ENCODE results near the gene CD82. TPM values are rescaled to one million over a fixed set of nuclear protein-coding genes. Genes with fewer than 3 reads are reported as not detected.

Gene CD82
- total RNA-seq, 2 experiments from 2014 or later: 1.2 to 6.4 TPM

DNA sequence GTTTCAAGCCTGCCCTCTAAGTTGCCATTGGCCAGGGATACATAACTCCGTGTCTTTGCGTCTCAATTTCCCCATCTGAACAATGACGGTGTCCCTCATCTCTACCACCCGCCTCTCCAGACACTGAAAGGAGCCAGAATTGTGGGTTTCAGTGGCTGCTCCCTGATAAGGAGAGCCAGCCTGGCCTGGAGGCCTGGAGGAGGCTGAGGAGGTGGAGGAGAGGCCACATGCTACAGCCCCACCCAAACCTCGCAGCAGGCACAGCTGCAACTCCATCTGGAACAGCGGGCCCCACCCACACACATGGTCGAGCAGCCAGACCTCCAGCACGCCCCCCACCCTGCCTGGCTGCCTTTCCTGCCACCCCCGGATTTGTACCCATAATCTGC is 34.4 kb upstream of the CD82 start:
- no peak overlapping the region for H3K4me2 ChIP-seq (ENCODE audit: low read length)
- no peaks in the 10 kb centered on the region for H3K9me2 ChIP-seq (ENCODE audit: insufficient read depth, low read length)
- H3K27ac ChIP-seq (ENCODE audit: low read depth, low read length, poor library complexity, severe bottlenecking): no peak overlapping the region
- no TSS peak for BruUV-seq (replicated peaks)
- TF ChIP-seq EZH2phosphoT487 (IDR thresholded peaks at IDR 0.05; ENCODE audit: borderline replicate concordance, low read depth, low read length): no peak
- TF ChIP-seq, protein P1, sequence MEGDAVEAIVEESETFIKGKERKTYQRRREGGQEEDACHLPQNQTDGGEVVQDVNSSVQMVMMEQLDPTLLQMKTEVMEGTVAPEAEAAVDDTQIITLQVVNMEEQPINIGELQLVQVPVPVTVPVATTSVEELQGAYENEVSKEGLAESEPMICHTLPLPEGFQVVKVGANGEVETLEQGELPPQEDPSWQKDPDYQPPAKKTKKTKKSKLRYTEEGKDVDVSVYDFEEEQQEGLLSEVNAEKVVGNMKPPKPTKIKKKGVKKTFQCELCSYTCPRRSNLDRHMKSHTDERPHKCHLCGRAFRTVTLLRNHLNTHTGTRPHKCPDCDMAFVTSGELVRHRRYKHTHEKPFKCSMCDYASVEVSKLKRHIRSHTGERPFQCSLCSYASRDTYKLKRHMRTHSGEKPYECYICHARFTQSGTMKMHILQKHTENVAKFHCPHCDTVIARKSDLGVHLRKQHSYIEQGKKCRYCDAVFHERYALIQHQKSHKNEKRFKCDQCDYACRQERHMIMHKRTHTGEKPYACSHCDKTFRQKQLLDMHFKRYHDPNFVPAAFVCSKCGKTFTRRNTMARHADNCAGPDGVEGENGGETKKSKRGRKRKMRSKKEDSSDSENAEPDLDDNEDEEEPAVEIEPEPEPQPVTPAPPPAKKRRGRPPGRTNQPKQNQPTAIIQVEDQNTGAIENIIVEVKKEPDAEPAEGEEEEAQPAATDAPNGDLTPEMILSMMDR (conservative IDR thresholded peaks at IDR 0.05; ENCODE audit: low read length): no peak
- H3K36me3 ChIP-seq (ENCODE audit: insufficient read depth, low read length): no peaks in the 10 kb centered on the region
- ChIA-PET POLR2A (no interaction called here), CTCF (ENCODE audit: unreplicated experiment) (no interaction called here)
- H4K20me1 ChIP-seq (ENCODE audit: insufficient read depth, low read length): no peaks in the 10 kb centered on the region
- no peaks in the 10 kb centered on the region for H3K4me1 ChIP-seq (ENCODE audit: insufficient read depth, low read length, poor library complexity, severe bottlenecking)
- no peak overlapping the region for H2AFZ ChIP-seq (ENCODE audit: low read length)
- DNase-seq (ENCODE audit: low spot score): no peak
- H3K4me3 ChIP-seq (ENCODE audit: low read depth, low read length, poor library complexity, severe bottlenecking): no peak overlapping the region
- no peaks in the 10 kb centered on the region for H3K9me3 ChIP-seq (ENCODE audit: low read length)
- no peaks in the 10 kb centered on the region for H3K79me2 ChIP-seq (ENCODE audit: insufficient read depth, low read depth, low read length)
- intact Hi-C loops (cut with micrococcal nuclease; ENCODE audit: unreplicated experiment): no loop called here

DNA sequence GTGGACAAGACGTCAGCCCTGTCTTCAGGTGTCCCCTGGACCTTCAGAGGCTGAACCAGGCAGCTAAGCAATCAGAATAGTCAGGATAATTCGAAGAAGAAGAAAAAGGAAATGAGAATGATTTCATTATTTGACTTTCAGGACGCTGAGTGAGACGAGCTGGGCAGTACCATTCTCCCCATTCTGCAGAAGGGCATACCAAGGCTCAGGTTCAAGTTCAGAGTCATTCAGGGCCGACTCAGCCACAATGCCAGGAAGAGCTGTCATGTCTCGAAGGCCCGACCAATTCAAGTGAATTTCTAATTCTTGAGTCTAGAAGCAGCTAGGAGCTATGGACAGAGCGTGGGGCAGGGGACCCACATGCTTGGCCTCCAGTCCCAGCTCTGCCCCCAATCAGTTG is 33.8 kb upstream of the CD82 start:
- no peak for DNase-seq (ENCODE audit: low spot score)
- TF ChIP-seq EZH2phosphoT487 (IDR thresholded peaks at IDR 0.05; ENCODE audit: borderline replicate concordance, low read depth, low read length): no peak
- TF ChIP-seq, protein P1 (conservative IDR thresholded peaks at IDR 0.05; ENCODE audit: low read length): no peak
- Histone ChIP-seq H3K9me2 (ENCODE audit: insufficient read depth, low read length) (no peaks in the 10 kb centered on the region), H3K4me2 (ENCODE audit: low read length) (no peak overlapping the region), H2AFZ (ENCODE audit: low read length) (no peak overlapping the region), H3K36me3 (ENCODE audit: insufficient read depth, low read length) (no peaks in the 10 kb centered on the region), H3K9me3 (ENCODE audit: low read length) (no peaks in the 10 kb centered on the region), H4K20me1 (ENCODE audit: insufficient read depth, low read length) (no peaks in the 10 kb centered on the region), H3K4me3 (ENCODE audit: low read depth, low read length, poor library complexity, severe bottlenecking) (no peak overlapping the region), H3K4me1 (ENCODE audit: insufficient read depth, low read length, poor library complexity, severe bottlenecking) (no peaks in the 10 kb centered on the region), H3K79me2 (ENCODE audit: insufficient read depth, low read depth, low read length) (no peaks in the 10 kb centered on the region), H3K27ac (ENCODE audit: low read depth, low read length, poor library complexity, severe bottlenecking) (no peak overlapping the region)
- ChIA-PET CTCF (ENCODE audit: unreplicated experiment) (interaction anchor here (0.7 kb wide), 1 partner anchor 61 kb away, joined by 3 read pairs; no protein-coding TSS in a partner anchor), POLR2A (no interaction called here)
- BruUV-seq (replicated peaks): no TSS peak
- intact Hi-C loops (cut with micrococcal nuclease; ENCODE audit: unreplicated experiment): no loop called here

DNA sequence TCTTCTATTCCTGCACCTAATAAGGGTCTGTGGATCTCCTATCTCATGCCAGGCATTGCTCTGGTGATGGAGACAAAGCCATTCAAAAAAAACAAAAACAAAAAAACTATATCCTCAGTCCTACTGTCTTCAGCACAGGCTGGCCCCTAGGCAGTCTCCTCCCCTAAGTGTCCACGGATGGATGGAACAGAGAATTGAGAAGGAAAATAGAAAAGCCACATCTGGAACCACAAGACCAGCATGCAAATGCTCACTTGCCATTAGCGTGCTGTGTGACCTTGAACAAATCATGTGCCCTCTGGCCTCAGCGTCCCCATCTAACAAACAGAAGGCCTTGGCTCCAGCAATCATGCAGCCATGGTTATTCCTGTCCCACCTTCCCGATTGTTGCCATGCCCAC is 32.7 kb upstream of the CD82 start:
- Histone ChIP-seq H2AFZ (ENCODE audit: low read length) (no peak overlapping the region), H3K4me1 (ENCODE audit: insufficient read depth, low read length, poor library complexity, severe bottlenecking) (no peaks in the 10 kb centered on the region), H3K9me3 (ENCODE audit: low read length) (no peaks in the 10 kb centered on the region), H4K20me1 (ENCODE audit: insufficient read depth, low read length) (no peaks in the 10 kb centered on the region), H3K36me3 (ENCODE audit: insufficient read depth, low read length) (no peaks in the 10 kb centered on the region), H3K27ac (ENCODE audit: low read depth, low read length, poor library complexity, severe bottlenecking) (no peak overlapping the region), H3K79me2 (ENCODE audit: insufficient read depth, low read depth, low read length) (no peaks in the 10 kb centered on the region), H3K4me2 (ENCODE audit: low read length) (no peak overlapping the region), H3K9me2 (ENCODE audit: insufficient read depth, low read length) (no peaks in the 10 kb centered on the region), H3K4me3 (ENCODE audit: low read depth, low read length, poor library complexity, severe bottlenecking) (no peak overlapping the region)
- TF ChIP-seq, protein P1 (conservative IDR thresholded peaks at IDR 0.05; ENCODE audit: low read length): no peak
- TF ChIP-seq EZH2phosphoT487 (IDR thresholded peaks at IDR 0.05; ENCODE audit: borderline replicate concordance, low read depth, low read length): no peak
- ChIA-PET POLR2A (no interaction called here), CTCF (ENCODE audit: unreplicated experiment) (no interaction called here)
- BruUV-seq (replicated peaks): no TSS peak
- DNase-seq (ENCODE audit: low spot score): no peak
- intact Hi-C loops (cut with micrococcal nuclease; ENCODE audit: unreplicated experiment): no loop called here
